ENCODE results near the gene TRPM3.

DNA sequence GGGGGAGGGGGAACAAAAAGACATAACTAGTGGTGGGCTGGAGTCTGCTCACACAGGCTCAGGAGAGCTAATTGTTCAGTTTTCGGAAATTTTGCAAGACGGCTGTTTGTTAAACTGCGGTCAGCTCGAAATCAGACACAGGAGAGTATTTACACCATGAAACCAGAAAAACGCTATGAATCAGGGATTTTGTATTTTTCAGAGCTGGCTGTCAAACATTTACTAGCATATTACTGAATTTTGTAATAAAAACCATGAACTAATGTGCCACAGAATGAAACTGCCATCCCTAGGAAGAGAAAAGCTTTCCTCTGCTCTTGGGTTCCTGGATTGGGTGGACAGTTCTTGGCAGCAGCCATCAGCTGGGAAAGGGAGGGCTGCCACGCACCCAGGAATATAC, 45.3 kb downstream of the TRPM3 start:
- TF ChIP-seq, protein P1, sequence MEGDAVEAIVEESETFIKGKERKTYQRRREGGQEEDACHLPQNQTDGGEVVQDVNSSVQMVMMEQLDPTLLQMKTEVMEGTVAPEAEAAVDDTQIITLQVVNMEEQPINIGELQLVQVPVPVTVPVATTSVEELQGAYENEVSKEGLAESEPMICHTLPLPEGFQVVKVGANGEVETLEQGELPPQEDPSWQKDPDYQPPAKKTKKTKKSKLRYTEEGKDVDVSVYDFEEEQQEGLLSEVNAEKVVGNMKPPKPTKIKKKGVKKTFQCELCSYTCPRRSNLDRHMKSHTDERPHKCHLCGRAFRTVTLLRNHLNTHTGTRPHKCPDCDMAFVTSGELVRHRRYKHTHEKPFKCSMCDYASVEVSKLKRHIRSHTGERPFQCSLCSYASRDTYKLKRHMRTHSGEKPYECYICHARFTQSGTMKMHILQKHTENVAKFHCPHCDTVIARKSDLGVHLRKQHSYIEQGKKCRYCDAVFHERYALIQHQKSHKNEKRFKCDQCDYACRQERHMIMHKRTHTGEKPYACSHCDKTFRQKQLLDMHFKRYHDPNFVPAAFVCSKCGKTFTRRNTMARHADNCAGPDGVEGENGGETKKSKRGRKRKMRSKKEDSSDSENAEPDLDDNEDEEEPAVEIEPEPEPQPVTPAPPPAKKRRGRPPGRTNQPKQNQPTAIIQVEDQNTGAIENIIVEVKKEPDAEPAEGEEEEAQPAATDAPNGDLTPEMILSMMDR (conservative IDR thresholded peaks at IDR 0.05) = no peak
- TF ChIP-seq EZH2 (IDR thresholded peaks at IDR 0.05; ENCODE audit: low read depth) = no peak
